Stimulated activated CD8-positive, alpha-beta memory T cell treated with anti-CD3 and anti-CD28 coated beads, Interleukin-7, amount 100 ng/mL, for 24 hours (primary cell): ENCODE measurements around the gene GORASP1.

Experiments
- DNase-seq: peaks from one replicate; pipeline ENCODE4 v3.0.0-alpha.2; 2020; ENCODE audit warnings: low read depth

Gene GORASP1

DNA sequence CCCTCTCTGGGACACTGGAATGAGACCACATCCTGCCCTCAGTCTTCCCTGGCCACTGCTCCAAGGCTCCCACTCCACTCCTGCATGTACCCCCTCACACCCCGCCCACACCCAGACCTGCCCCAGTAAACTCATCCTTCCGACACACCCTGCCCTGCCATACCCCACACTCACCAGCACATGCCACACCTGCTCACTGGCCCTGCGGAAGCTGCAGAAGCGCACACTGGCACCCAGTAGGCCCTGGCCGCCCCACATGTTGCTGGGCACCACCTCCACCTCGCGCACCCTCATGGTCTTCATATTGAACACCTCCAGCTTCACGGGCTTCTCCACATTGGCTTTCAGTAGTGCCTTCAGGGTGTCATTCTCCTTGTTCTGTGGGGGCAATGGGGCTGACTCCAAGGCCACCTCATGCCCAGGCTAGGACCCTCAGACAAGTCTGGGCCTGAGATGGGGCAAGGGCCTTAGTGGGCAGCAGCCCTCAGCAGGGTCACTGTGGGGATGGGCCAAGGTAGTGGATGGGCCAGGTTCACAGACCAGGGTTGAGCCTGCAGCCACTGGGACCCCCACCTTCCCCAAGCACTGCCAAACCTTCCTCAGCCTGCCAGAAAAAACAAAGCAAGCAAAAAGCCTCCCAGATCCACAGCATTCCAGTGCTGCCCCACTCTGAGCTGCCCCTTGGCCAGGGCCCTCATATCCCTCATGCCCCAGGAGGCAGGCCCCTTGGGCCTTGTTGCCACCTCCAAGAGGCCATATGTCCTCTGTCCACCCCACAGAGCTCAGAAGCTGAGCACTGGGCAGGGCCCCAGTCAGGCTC is 4.7 kb downstream of the GORASP1 start:
- DNase-seq = no peak

DNA sequence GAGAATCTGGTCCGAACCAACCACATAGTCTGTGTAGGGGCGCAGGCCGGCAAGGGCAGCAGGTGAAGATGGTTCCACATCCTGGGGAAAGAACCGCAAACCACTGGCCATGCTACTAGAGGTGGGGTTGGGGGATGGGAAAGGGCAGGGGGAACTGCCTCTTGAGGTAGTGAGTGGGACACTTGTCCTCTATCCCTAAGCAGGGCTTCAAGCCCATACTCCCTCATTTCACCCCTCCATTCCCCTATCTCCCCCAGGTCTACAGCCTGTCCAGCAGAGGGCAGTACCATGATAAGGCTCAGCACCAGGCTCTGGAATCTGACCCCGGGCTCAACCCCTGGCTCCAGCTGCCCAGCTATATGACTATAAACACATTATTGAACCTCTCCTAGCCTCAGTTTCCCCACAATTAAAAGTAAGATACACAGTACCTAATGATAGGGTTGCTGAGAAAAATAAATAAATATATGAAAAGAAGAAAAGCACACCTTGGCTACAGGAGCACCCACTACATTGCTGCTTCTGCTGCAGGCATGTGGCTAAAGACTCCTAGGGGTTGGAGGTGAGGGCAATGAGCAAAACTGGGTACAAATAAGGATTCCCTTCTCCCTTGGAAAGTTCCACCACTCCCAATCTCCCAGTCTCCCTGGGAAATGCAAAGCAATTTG is 6.3 kb downstream of the GORASP1 start:
- DNase-seq = no peak

DNA sequence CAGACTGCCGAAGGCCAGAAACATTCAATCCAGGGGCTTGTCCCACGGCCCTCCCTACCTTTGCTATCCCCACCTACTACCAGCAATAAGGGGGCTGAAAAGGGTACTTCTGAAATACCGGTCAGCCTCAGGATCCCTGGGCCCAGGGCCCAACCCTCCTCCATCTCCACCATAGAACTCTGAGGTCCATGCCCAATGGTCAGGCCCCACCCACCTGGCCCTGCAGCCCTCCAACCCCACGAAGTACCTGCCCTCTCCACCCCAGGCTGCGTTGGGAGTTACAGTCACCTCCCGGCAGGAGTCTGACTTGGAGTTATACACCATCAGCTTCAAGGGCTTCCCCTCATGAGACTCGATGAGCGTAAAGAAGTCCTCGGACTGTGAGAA is 6.9 kb downstream of the GORASP1 start:
- no peak for DNase-seq

DNA sequence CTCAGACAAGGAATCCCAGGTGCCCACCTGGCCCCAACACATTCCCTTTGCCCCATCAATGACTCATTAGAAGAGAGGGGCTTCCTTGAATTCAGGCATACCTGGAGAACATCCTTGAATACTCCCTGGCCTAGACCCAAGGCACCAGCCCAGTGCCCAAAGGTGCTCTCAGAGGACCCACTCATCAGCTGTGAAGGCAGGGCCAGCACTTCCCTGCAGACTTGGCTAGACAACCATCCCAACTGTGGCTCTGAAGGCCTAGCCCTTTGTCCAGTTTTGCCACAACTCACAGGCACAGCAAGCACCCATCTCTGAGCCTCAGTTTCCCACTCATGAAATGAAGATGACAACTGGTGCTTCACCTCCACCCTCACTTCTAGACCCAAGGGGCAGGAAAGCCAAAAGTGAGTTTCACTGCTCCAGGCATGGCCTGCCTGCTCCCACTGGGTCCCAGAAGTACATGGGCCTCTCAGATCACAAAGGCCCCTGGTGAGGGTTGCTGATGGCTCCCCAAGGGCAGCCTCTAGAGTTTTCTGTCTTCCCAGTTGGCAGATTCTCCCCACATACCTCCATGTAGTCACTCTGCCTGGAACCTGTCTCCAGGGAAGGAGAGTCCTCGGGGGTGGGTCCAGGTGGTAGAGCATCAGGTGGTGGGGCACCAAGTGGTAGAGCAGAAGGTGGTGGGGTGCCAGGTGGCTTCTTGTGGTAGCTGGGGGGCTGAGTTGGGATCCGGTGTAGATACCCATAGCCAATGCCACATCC is 7.5 kb downstream of the GORASP1 start:
- DNase-seq = no peak

DNA sequence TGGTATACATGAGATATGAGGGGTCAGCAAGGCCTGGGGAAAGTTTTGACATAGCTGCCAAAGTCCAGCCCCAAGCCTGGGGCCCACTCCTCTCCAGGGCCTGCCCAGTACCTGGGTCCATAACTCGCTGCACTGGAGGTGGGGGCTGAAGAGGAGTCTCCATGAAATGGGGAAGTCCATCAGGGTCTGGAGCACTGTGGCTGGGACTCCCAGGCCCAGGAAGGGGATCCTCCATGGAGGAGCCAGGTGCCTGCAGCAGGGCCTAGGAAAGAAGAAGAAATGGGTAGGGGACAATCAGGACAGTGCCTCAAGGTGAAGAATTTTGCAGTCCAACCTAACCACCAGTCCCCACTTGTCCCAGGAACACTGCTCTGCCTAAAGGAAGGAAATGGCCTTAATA is 8.2 kb downstream of the GORASP1 start:
- DNase-seq = no peak

DNA sequence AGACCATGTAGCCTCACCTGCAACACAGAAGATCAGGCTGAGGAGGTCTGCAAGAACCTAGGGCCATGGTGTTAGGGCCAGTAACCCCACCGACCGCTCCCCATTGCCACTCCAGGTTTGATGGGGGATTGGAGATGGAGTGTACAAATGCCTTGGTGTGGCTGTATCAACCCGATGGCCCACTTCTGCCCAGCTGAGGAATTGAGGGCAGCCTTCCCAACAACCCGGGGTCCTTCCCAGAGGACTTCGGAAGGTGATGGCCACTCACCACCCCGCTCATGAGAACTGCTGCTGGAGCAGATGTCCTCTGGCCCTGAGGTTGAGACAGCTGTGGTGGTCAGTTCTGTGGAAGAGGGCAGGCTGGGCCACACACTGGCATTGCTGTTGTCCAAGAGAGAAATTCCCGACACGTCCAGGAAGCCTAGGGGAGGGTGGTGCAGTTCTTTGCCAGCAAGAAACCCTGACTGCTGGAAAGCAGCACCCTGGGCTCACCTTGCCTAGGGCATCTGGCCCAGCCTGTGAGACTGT is 8.9 kb downstream of the GORASP1 start:
- DNase-seq = no peak

DNA sequence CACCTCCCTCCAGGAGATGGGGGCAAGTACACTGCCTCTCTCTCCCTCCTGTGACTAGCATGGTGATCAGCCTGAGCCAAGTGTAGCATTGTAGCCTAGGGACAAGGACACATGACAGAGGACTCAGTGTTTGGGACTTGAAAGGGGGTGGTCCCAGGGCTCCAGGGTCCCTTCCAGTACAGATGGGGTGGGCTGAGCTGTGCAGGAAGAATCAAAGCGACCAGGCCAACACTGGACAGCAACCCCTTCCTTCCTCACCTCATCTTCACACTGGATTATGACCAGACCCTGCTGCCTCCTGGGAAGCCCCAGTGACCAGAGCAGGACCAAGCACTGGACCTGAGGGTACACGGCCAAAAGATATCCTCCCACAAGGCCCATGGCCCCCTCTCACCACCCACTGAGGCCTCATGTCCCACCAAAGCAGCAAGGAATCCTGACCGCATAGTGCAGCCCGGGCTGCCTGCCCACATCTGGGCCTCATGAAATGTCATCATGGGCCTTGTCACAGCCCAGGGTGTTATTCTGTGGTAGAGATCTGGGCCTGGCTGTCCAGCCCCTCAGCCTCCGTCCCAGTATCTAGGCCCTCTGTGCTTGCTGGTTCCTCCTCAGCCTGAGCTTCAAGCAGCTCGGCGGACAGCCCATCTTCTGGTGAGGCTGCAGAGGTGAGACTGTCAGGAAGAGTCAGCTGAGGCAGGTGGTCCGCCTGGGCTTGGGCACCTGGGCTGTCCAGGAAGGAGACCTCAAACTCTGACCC is 9.5 kb downstream of the GORASP1 start:
- DNase-seq = no peak

DNA sequence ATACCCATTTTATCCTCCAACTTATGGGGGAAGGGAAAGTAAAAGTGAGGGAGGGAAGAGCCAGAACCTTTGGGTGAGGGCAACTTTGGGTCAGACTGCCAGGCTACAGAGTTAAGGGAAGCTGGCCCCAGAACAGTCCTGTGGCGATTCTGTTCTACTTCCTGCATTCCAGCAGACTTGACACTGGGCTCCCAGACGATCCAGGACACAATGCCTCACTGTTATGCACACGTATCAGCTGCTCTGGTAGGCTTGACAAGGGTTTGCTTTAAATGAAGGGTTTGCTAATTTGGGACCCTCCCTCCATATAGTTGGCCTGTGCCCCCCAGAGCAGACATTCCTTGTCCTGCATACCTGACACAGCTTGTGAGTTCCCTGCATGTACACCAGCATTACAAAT is 10.7 kb downstream of the GORASP1 start:
- no peak for DNase-seq

DNA sequence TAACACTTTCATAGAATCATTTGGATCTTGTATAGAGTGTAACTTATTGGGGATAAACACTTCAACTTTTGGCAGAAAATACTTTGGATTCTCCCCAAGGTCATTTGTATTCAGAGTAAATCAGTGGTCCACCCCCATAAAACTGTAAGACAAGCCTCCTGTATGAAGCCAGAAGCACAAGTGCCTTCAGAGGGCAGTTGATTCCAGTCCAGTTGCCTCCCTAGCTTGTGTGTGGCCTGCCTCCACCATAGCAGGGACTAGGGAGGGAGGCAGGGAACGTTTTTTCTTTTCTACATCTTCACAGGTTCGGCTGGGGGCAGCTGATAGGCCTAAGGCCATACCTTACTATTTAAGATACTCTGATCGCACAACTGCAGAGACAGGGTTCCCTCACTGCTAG is 11.6 kb downstream of the GORASP1 start:
- DNase-seq = no peak

DNA sequence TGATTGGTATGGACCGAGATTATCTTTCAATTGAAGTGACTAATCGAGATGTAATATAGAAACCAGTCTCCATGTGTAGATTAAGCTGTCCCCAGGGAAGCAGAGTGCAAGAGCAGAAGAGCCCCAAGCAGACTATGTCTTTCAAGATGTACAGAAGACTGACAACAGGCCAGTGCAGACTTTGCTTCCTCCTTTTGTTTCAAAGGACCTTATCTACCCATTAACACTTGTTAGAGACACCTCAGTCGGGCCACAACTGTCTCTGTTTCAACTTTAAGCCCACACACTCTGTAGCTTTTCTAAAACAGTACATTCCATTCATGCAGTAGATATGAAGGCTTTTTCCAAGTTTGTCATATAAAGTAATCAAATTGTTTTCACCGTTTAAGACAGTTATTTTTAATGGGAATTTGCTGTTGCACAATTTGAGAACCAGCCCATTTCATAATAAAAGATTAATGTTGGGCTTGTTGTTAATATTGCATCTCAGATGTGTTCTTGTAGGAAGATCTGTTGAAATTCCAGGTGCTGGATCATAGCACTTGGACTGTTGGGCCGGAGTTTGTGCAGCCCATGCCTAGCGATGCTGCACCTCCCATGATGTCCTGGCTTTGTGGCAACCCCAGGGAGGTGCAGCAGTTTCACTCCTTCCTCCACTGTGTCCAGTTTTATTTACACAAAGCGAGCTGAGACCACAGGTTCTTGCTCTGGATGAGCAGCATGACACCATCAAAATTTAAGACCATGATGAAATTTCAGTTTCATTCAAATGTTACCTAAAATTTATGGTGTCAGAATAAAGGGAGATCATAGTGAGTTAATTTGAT is 12.4 kb downstream of the GORASP1 start:
- DNase-seq = no peak

DNA sequence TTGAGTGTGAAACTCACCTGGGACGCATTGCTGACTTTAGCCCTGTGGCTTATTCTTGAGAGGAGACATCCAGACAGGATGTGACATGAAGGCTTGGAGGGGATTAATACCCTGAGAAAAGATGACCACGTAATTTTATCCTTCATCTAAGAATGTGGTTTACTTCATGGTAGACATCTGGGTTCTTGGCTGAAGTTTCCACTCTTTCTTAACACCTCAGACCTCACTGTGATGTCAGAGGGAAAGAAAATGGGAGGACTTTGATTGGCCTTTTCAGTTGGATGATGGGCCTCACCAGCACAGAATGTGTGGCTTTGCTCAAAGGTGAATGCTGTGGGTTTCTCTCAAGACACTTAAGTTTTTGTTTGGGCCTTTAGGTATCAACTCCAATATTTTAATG is 16.5 kb downstream of the GORASP1 start:
- no peak for DNase-seq

DNA sequence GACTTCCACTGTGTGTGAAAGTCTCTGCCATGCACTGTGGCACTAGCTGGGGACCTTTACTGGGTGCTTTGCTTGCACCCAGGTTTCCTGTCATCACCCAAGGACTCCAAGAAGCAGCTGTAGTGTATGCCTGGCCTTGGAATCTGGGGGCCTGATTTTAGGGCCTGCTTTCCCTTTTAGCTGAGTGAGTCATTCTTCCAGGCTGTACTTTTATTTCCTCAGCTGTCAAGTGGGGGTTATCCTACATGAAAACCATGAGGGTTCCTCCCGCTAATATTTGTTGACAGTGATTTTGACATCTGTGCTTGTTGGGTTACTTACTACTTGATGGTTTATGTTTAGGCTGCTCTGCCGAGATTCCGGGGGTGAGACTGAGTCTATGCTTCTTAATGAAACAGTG is 18.5 kb downstream of the GORASP1 start:
- DNase-seq = no peak

DNA sequence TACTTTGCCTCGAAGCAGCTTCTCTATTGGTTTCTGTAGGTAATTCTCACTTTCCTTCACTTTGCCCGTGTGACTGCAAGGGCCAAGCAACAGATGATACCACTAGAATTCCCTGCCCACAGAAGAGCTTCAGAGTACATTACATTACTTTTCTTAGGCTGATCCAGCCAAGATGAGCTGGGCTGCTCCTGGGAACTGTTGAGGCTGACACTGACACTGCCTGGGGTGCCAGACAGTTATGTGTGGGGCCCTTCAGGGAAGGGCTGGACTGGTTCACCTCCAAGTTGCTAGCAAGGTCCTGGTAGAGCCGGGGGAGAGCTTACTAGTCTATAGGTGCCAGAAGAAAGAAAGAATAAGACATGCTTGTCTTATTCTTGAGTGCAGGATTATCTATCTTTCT is 19.0 kb downstream of the GORASP1 start:
- no peak for DNase-seq

DNA sequence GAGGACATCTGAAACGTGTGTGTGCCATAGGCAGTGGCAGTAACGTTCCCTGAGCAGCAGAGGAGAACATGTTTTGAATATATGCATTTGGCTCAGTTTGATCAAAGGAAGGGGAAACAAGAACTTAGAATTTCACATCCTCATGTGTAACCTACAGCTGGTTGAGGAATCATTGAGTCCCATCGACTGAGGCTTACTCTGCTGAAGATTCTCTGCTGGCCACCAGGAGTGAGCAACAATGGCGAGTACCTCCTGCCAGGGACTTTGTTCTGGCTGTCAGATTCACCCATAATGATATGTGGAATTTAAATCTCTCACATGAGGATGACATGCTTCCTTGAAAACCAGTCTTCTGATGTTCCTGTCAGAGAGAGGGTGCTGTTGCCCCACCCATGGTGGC is 21.3 kb downstream of the GORASP1 start:
- no peak for DNase-seq

DNA sequence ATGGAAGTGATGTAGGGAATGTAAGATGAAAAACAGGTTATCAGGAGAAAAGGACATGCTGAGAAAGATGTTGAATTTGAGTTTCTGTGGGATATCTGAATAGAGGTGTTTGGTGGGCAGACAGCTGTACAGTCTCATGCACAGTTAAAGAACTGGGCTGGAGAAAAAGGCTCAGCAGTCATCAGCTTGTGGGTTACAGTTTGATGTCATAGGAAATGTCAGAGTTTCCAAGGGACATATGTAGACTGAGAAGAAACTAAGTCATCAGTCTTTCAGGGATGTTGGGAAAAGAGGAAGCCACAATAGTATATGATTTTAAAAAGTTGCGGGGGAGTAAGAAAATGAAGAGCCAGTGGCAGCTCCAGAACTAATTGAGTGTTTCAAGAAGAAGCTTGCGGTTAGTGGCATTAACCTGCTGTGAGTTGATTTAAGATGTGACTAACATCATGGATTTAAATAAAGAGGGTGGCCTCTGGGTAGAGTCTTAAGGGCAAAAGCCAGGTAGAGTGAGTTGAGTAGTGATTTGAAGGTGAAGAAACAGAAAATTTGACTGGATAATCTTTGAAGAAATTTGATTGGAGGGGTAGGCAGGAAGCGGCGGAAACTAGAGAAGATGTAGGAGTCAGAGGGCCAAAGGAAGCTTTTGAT is 24.6 kb downstream of the GORASP1 start:
- DNase-seq = no peak

DNA sequence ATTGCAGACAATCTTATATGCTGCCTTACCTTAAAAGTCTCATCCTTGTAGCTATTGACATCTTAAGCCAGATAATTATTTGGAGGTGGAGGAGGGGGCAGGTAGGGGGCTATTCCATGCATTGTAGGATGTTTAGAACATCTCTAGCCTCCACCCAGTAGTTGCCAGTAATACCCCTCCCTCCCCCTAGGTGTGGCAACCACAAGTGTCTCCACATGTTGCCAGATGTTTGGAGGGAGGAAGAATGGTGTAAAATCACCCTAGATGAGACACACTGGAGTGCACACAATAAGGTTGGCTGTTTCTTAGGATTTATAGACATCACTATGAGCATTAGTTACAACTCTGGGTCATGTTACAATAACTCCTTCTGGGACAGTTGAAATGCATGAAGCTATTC is 27.4 kb downstream of the GORASP1 start:
- DNase-seq = no peak

DNA sequence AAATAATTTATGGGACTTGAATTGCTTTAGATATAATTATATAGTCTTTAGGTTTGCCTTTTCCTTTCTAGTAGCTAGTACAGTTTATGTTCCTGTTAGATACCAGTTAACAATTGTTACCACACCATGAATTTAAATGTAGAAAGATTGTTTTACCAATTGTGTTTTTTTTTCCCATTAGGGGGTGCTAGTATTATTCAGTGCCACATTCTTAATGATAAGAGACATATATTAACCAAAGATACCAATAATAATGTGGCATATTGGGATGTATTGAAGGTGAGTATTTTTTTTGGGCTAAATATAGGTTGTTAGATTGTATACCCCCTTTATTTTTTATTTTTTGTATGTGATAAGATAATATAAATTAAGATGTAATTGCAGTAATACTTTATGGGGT is 27.9 kb downstream of the GORASP1 start:
- DNase-seq = no peak

DNA sequence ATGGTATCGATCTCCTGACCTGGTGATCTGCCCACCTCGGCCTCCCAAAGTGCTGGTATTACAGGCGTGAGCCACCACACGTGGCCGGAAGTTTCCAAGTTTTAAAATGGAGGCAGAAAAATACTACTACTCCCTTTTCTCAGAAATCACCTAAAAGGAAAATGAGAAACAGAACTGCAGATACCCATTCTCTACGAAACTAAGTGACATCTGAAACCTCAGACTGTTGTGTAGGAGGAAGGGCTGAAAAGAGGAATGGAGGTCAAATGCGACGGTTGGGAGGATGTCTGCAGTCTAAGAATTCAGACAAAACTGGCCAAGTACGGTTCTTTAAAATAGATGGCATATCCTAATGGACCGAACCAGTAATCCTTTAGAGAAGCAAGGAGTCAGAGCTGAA is 31.5 kb downstream of the GORASP1 start:
- DNase-seq = no peak

DNA sequence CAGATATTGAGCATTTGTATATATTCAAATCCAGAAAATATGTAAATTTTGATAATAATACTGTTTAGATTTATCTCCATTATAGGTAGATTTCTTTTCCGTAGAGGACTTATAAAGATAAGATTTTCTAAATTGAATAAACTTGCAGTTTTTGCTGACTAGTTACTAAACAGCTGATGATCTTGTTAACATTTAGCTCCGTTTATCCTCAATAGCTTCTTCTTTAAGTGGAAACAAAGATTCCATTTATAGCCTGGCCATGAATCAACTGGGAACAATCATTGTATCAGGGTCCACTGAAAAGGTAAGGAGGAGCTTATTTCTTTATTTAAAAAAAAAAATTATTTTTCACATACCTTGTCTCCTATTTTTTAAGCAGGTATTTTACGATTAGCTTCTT is 38.9 kb downstream of the GORASP1 start:
- DNase-seq = no peak

DNA sequence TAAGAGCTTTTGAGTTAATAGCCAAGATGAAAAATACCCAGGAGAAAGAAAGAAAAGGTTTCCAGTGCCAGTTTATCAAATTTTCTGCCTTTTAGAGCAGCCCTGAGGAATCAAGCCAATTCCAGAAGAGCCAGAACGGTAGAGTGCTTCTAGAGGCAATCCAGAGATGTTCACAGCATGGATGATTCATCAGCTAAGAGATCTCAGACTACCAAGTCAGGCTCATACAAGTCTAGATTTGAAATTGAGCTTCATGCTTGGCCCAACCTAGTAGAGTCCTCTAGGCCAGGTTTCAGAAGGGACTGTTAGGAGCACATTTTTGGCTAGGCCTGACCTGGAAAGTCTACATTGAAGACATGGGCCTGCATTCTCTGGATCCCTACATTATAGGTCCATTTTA is 40.1 kb downstream of the GORASP1 start:
- no peak for DNase-seq

DNA sequence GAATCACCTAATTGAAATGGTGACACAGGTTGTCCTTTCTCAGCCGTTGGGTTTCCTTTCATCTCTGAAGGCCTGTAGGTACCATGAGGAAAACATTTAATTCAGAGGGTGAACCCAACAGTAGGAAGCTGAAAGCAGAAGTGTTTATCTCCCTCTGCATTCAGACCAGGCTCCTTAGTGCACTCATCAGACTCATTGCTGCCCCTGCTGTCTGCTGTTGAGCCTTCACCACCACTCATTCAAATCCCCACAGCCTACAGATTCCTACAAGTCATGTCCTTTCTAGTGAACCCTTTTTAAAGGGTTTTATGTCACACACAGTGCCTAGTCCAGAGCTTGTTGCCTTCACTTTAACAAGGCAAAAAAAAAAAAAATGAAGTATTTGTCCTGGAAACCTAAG is 42.2 kb downstream of the GORASP1 start:
- no peak for DNase-seq
